ENCODE measurements around the gene C2orf81. TPM values are rescaled to one million over a fixed set of nuclear protein-coding genes. Genes with fewer than 3 reads are reported as not detected.

C2orf81 gene
- total and polyA plus RNA-seq, 10 of the 15 experiments (the other 5 are each of a cell fraction or from before 2014, with no cell fraction given): 0.10 to 9.8 (median 2.7) TPM

DNA sequence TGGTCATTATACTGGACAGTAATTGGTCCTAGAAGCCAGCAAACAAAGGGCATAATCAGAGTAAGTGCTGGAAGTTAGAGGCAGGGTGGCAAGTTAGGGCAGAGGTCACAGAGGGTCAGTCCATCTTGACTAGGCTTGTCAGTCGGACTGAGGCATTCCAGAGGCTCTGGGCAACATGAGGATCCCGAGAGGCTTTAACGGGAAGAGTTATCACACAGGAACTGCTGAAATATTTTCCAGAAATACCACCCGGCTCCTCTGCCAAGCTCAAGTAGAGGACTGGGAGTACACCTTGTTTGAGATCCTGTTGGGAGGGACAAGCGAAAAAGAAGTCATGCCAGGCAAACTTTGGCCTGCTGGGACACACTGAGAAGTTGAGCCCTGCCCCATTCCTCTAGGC lies 13.7 kb downstream of the C2orf81 start:
- BruUV-seq (replicated peaks): no TSS peak
- CTCF ChIA-PET: interaction anchor here (0.6 to 1.0 kb wide), 2 partner anchors 123 to 272 kb away, joined by 3 to 5 read pairs; no protein-coding TSS in a partner anchor
- no peak overlapping the region for H3K27ac ChIP-seq (ENCODE audit: control insufficient read depth, insufficient read depth)
- ATAC-seq: no peak
- H3K4me1 ChIP-seq (ENCODE audit: control insufficient read depth, insufficient read depth, low read length): peaks cover 5% of the 10 kb centered on the region; the same call in 1 of the 2 replicates
- no peaks in the 10 kb centered on the region for H3K27me3 ChIP-seq (replicated peaks in 1 of 2; ENCODE audit: control insufficient read depth in 2 of 2, insufficient read depth in 2 of 2, low read length in 1 of 2)
- no peak overlapping the region for H3K4me3 ChIP-seq
- no peaks in the 10 kb centered on the region for H4K20me1 ChIP-seq (ENCODE audit: control insufficient read depth, insufficient read depth)
- WGBS (ENCODE audit: insufficient coverage, insufficient replicate concordance, low lambda C conversion rate, missing lambda C conversion rate): 69% methylated on average over 5 of the region's 5 CpGs
- RAD21 ChIA-PET (ENCODE audit: unreplicated experiment): no interaction called here
- H3K4me2 ChIP-seq (ENCODE audit: control insufficient read depth, insufficient read depth): no peak overlapping the region
- no peak for DNase-seq (ENCODE audit: low read depth, low spot score)
- no peaks in the 10 kb centered on the region for H3K79me2 ChIP-seq (ENCODE audit: control insufficient read depth, insufficient read depth, low read length)
- SMC1A ChIA-PET (ENCODE audit: uncharacterized antibody, unreplicated experiment): interaction anchor here (0.9 to 2.1 kb wide), 3 partner anchors 14 to 144 kb away, joined by 3 to 6 read pairs (median 3); partner anchors contain the start of genes C2orf81 and WDR54
- intact Hi-C loops (cut with micrococcal nuclease; ENCODE audit: unreplicated experiment) (no loop called here), in situ Hi-C loops (cut with MboI) (no loop called here)
- no peaks in the 10 kb centered on the region for H3K36me3 ChIP-seq (ENCODE audit: control insufficient read depth in 2 of 2, insufficient read depth in 2 of 2, low read length in 1 of 2)
- no peak overlapping the region for H2AFZ ChIP-seq (ENCODE audit: control insufficient read depth, low read depth, low read length)
- TF ChIP-seq CBX3 (IDR thresholded peaks at IDR 0.05; ENCODE audit: borderline replicate concordance, low read depth) (no peak), SIN3A (IDR thresholded peaks at IDR 0.05; ENCODE audit: low read depth, low read length) (no peak), CEBPB (IDR thresholded peaks at IDR 0.05; ENCODE audit: borderline replicate concordance in 1 of 2, low read depth in 2 of 2, low read length in 2 of 2) (no peak)
- no peaks in the 10 kb centered on the region for H3K9me3 ChIP-seq (replicated peaks; ENCODE audit: control insufficient read depth, insufficient read depth, low read length)
- no peak for FAIRE-seq
- POLR2A ChIA-PET: interaction anchor here (0.6 kb wide), 1 partner anchor 59 kb away, joined by 5 read pairs; no protein-coding TSS in a partner anchor
- no peak overlapping the region for H3K9ac ChIP-seq (ENCODE audit: control insufficient read depth, insufficient read depth, low read length)

DNA sequence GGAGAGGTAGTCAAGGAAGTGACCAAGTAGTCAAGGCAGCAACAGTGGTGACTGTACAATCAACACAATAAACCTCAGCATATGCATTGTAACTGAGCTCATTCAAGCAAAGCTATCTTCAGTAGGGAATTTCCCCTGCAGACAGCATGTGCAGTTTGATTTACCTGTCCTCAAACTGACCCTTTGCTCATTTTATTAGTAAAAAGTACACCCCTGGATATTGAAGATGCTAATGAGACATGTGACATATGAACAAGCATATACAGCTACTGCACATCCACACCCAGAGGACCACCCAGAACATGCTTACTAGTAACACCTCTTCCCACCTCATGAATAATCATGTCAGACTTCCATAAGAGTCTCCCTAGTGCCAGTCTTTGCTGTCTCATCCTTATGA lies 15.4 kb downstream of the C2orf81 start:
- Histone ChIP-seq H3K79me2 (ENCODE audit: control insufficient read depth, insufficient read depth, low read length) (no peaks in the 10 kb centered on the region), H3K27me3 (replicated peaks in 1 of 2; ENCODE audit: control insufficient read depth in 2 of 2, insufficient read depth in 2 of 2, low read length in 1 of 2) (no peaks in the 10 kb centered on the region), H3K36me3 (ENCODE audit: control insufficient read depth in 2 of 2, insufficient read depth in 2 of 2, low read length in 1 of 2) (no peaks in the 10 kb centered on the region), H3K27ac (ENCODE audit: control insufficient read depth, insufficient read depth) (no peak overlapping the region), H3K9ac (ENCODE audit: control insufficient read depth, insufficient read depth, low read length) (no peak overlapping the region), H2AFZ (ENCODE audit: control insufficient read depth, low read depth, low read length) (no peak overlapping the region), H3K4me3 (no peak overlapping the region), H4K20me1 (ENCODE audit: control insufficient read depth, insufficient read depth) (no peaks in the 10 kb centered on the region), H3K4me1 (ENCODE audit: control insufficient read depth, insufficient read depth, low read length) (peaks cover 5% of the 10 kb centered on the region; the same call in 1 of the 2 replicates), H3K4me2 (ENCODE audit: control insufficient read depth, insufficient read depth) (no peak overlapping the region), H3K9me3 (replicated peaks; ENCODE audit: control insufficient read depth, insufficient read depth, low read length) (no peaks in the 10 kb centered on the region)
- peak; percentile 37 for DNase-seq (ENCODE audit: low read depth, low spot score)
- FAIRE-seq: peak; percentile 82
- in situ Hi-C loops (cut with MboI) (no loop called here), intact Hi-C loops (cut with micrococcal nuclease; ENCODE audit: unreplicated experiment) (no loop called here)
- peak; percentile 99 for ATAC-seq
- CTCF ChIA-PET: interaction anchor here (0.8 to 1.5 kb wide), 6 partner anchors 9 to 285 kb away, joined by 3 to 16 read pairs (median 4); no protein-coding TSS in a partner anchor
- POLR2A ChIA-PET: interaction anchor here (0.6 to 1.4 kb wide), 3 partner anchors 15 to 230 kb away, joined by 3 to 7 read pairs (median 3); no protein-coding TSS in a partner anchor
- SMC1A ChIA-PET (ENCODE audit: uncharacterized antibody, unreplicated experiment): interaction anchor here (0.6 to 1.9 kb wide), 7 partner anchors 10 to 180 kb away, joined by 3 to 14 read pairs (median 3); partner anchors contain the start of genes C2orf81 and WDR54
- RAD21 ChIA-PET (ENCODE audit: unreplicated experiment): interaction anchor here (0.7 to 1.4 kb wide), 4 partner anchors 15 to 156 kb away, joined by 3 to 6 read pairs (median 6); partner anchors contain the start of genes C2orf81 and WDR54
- BruUV-seq (replicated peaks): no TSS peak
- TF ChIP-seq RAD51 (IDR thresholded peaks at IDR 0.05) (peak; percentile 59; the same call in 1 of the 2 replicates), RUNX3 (IDR thresholded peaks at IDR 0.05; ENCODE audit: low read length) (peak; percentile 36; the same call in 1 of the 2 replicates), NRF1 (conservative IDR thresholded peaks at IDR 0.05; ENCODE audit: low read depth, low read length) (no peak), CREB1 (IDR thresholded peaks at IDR 0.05; ENCODE audit: low read depth) (no peak), IKZF1 (conservative IDR thresholded peaks at IDR 0.05) (no peak), CREM (IDR thresholded peaks at IDR 0.05; ENCODE audit: low read depth) (no peak), ZNF24 (IDR thresholded peaks at IDR 0.05) (no peak), RELA (IDR thresholded peaks at IDR 0.05; ENCODE audit: borderline replicate concordance, partially characterized antibody) (peak; percentile 41), POU2F2 (IDR thresholded peaks at IDR 0.05; ENCODE audit: borderline replicate concordance, low read depth, low read length) (peak; percentile 85; the same call in 2 of the 3 replicates), NBN (IDR thresholded peaks at IDR 0.05) (peak; percentile 68)
- TF ChIP-seq, protein P1, sequence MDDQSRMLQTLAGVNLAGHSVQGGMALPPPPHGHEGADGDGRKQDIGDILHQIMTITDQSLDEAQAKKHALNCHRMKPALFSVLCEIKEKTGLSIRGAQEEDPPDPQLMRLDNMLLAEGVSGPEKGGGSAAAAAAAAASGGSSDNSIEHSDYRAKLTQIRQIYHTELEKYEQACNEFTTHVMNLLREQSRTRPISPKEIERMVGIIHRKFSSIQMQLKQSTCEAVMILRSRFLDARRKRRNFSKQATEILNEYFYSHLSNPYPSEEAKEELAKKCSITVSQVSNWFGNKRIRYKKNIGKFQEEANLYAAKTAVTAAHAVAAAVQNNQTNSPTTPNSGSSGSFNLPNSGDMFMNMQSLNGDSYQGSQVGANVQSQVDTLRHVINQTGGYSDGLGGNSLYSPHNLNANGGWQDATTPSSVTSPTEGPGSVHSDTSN (IDR thresholded peaks at IDR 0.05; ENCODE audit: insufficient replicate concordance, low read depth, low read length): no peak
- TF ChIP-seq, protein P2, sequence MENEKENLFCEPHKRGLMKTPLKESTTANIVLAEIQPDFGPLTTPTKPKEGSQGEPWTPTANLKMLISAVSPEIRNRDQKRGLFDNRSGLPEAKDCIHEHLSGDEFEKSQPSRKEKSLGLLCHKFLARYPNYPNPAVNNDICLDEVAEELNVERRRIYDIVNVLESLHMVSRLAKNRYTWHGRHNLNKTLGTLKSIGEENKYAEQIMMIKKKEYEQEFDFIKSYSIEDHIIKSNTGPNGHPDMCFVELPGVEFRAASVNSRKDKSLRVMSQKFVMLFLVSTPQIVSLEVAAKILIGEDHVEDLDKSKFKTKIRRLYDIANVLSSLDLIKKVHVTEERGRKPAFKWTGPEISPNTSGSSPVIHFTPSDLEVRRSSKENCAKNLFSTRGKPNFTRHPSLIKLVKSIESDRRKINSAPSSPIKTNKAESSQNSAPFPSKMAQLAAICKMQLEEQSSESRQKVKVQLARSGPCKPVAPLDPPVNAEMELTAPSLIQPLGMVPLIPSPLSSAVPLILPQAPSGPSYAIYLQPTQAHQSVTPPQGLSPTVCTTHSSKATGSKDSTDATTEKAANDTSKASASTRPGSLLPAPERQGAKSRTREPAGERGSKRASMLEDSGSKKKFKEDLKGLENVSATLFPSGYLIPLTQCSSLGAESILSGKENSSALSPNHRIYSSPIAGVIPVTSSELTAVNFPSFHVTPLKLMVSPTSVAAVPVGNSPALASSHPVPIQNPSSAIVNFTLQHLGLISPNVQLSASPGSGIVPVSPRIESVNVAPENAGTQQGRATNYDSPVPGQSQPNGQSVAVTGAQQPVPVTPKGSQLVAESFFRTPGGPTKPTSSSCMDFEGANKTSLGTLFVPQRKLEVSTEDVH (IDR thresholded peaks at IDR 0.05; ENCODE audit: low read depth, partially characterized antibody): no peak
